HG03378 (cell line): ENCODE results near the gene WSCD2.

Experiments used
- ATAC-seq: cut with Tn5 transposase; IDR thresholded peaks from one replicate; pipeline ENCODE4 v1.9.1; 2021; ENCODE audit warnings: mild to moderate bottlenecking, moderate library complexity; ENCODE audit not compliant: unreplicated experiment

WSCD2 gene

DNA sequence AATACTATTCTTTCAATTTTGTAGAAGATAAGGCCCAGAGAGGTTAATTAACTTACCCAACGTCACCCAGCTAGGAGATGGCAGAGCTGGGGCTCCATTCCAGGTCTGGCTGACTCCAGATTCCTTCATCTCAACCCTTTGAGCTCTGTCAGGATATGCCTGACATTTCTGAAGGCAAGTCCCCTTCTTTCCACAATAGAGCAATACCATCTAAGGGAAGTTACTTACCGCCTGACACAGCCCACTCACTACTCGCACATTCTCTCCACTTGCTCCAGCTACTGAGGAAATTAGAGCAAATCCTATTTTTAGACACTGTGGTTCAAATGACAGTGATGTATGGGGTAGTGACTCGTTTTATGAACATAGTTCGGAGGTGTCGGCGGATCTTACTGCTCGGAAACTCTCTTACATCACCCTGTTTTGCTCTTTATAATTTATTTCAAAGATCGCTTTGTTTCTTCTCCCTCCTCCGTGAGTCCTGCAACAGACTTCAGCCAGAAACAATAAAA is 2.0 kb upstream of the WSCD2 start:
- no peak for ATAC-seq

- ATAC-seq, result no peak
These were observed 1.4 kb upstream of the WSCD2 start for GRCh38 chr12:108127654-108128053.

- no peak for ATAC-seq
These were observed 669 bp upstream of the WSCD2 start for GRCh38 chr12:108128221-108129016.

- ATAC-seq, result no peak
These were observed 1.9 kb downstream of the WSCD2 start for GRCh38 chr12:108131035-108131434.

- ATAC-seq, result no peak
These were observed 2.6 kb downstream of the WSCD2 start for GRCh38 chr12:108131657-108132126.

- ATAC-seq, result no peak
These were observed 4.4 kb downstream of the WSCD2 start for GRCh38 chr12:108133482-108133881.

DNA sequence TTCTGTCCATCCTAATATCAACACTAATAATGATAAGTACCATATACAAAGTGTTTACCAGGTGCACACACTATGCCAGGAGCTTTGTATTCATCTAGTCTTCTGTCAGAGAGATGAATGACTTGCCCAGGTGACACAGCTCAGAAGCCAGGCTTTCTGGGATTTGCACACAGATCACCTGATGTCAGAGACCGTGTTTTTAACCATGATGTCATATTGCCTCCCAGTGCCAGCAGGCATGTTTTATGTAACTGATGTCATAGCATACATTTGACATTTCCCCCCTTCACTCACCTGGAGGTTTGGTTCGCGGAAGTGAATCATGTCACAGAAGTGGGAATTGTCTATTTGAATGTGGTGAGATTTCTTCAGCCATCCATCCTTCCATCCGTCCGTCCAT is 5.7 kb downstream of the WSCD2 start:
- no peak for ATAC-seq

DNA sequence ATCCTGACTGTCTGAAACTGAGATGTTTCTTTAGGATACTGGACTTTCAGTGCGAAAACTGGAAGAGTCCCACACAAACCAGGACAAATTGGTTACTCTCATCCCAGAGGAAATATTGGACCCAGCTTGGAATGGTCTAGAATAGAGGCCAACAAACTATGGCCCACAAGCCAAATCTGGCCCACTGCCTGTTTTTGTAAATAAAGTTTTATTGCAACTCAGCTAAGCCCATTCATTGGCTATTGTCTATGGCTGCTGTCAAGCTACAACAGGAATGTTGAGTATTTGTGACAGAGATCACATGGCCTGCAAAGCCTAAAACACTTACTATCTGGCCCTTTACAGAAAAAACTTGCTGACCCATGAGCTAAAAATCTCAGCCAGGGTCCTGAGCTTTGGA is 6.5 kb downstream of the WSCD2 start:
- no peak for ATAC-seq

DNA sequence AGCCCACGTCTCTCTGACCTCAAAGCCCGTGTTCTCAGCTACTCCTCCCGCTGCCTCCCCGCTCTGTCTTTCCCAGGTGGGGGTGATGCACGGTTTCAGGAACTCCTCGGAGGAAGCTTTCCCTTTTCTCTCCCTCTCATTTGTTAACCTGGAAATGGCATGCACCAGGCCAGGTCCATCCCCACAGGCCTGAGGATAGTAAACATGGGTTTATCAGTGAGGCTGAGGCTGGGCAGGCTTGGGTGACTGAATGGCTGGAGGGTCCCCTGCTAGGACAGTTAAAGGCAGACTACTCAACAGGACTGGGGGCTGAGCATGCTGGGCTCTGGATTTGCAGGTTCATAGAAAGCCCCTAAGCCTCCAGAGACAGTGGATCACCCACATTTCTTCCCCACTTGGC is 7.6 kb downstream of the WSCD2 start:
- no peak for ATAC-seq

- no peak for ATAC-seq
These were observed 10.4 kb downstream of the WSCD2 start for GRCh38 chr12:108139454-108139853.

GRCh38 chr12:108140501-108140900 is 11.4 kb downstream of the WSCD2 start:
- ATAC-seq, result no peak

DNA sequence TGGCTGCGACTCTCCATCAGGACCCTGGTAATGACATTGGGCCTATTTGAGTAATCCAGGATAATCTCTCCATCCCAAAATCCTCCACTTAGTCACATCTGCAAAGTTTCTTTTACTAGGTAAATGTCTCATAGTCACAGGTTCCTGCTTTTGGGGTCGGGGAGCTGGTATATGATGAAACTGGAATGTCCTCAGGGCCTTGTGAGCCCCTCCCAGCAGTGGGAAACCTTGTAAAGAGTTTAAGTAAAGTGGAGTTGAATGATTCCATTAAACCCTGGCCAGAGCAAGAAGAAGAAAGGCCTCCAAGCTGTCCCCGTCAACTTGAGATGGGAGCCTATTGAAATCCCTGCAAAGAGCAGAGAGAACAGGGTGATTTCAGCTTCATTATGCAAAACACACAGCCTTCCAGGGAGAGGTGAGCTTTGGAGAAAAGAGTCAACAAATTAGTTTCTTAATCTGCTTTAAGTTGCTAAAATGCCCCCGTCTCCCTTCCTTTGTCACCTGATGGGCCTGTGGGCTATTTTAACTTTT is 12.6 kb downstream of the WSCD2 start:
- ATAC-seq, result no peak

DNA sequence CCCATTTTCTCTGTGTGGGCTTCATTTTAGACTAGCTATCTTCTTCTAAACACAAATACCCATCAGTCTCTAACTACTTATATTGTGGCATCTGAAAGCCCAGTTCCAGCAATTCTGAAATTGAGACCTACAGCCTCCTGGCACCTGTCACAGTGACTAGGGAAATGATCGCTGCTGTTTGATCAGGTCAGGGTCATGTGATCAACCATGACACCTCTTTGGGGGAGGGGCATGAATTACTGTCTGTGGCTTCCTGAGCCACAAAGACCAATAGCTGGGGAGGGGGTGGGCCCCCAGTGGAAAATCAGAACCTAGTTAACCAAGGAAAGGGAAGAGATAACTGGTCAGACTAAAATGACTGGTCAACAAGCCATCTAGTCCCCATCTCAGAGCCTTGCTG is 14.1 kb downstream of the WSCD2 start:
- ATAC-seq, result no peak

- ATAC-seq, result no peak
These were observed 15.0 kb downstream of the WSCD2 start for GRCh38 chr12:108144080-108144479.

DNA sequence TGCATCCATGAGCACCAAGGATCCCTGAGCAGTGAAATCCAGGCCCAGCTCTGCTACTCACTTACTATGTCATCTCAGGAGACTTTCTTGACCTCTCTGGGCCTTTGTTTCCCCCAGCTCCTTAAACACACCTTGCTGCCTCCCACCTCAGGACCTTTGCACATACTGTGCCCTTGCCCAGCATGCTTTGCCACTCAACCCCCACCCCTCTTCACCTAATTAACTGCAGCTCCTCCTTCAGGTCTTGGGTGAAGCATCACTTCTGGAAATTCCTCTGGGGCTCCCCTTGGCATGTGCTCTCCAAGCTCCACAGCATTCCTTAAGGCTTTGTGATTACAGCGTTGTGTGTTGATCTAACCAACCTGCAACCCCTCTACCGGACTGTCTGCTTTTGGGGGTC is 15.9 kb downstream of the WSCD2 start:
- ATAC-seq, result no peak

DNA sequence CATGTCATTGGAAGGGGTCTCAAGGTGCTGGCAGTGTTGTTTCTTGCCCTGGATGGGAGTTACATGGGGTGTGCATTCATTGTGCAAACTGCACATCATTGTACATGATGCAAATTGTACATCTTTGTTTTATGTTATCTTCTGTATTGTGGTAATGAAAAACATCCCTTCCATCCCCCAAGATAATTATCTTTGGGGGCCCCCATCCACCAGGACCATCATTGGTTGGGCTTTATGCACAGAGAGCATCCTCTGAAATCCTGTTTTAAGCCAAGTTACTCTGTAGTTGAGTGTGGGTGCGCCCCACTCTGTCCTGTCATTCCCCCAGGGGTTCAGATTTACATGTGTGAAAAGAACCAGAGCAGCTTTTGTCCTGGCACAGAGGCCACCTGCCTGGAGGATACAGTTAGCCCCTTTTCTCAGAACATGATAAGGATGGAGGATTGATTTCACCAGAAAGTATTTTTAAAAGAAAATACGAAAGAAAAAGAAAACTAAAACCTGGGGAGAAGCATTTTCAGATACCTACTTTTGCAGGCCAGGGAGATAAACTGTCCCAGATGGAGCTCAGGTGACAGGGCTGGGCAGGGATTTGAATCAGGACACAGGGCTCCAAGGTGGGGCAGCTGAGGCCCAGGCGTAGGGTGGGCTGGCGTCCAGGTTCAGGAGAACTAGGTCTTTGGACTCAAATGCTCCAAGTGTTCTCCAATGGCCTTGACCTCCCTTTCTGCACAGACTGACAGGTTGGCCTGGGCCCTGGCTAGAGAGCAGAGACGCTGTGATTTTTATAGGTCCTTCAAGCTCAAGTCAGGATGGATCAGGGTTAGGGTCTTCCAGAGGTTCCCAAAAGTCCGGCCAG is 17.2 kb downstream of the WSCD2 start:
- no peak for ATAC-seq

- ATAC-seq, result no peak
These were observed 18.2 kb downstream of the WSCD2 start for GRCh38 chr12:108147279-108147678.

DNA sequence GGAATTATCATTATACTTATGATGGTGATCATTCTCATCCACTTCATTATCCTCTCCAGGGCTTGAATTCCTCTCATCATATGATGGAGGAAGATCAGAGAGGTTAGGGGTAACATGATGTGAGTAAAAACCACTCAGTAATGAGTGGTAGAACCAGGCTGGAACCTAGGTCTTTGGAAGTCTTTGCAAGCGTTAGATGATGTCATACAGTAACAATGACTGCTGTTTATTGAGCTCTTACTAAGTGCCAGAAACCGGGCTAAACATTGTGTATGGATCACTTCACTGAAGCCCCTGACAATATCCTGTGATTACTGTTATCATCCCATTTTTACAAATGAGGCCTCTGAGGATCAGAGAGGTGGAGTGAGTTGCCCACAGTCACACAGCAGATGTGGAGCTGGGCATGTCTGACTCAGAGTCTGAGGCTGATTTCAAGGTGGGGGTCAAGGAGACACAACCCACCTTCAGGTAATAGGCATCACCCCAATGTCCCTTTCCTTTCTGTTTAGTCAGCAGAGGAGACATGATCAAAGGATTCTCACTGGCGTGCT is 19.5 kb downstream of the WSCD2 start:
- no peak for ATAC-seq

DNA sequence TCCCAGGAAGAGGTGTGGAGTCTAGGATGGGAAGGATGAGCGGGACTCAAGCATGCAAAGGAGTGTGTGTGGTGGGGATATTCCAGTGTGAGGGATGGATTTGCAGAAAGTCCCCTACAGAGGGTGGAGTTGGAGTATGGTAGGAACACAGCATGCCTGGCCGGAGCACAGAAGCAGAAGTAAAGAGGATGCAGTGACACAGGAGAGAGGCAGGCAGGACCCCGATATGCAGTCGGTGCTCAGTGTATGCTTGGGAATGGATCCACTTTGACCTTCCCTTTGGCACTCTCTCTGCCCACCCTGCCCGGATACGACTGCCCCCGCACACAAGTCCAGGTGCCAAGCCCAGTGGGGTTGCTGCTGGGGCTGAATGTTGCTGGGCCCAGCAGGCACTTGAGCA is 21.3 kb downstream of the WSCD2 start:
- ATAC-seq, result no peak

GRCh38 chr12:108151533-108152169 is 22.6 kb downstream of the WSCD2 start:
- no peak for ATAC-seq

DNA sequence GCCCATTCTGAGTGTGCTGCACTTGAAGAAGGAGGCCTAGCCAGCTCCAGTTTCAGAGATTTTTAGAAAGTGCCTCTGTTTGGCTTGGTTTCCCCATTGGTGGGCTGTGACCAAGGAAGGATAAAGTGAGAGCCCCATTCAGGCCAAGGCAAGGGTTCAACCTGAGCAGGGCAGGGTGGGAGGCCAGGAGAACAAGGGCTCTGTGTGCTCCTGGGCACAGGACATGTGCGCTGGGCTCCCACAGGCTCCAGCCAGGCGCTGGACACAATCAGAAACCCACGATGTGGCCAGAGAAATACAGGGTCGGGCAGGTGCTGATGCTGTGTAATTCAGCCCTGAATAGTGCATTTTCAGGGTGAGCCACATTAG is 23.1 kb downstream of the WSCD2 start:
- ATAC-seq, result no peak
